MM.1S (cell line): Measurements from ENCODE around the gene CXXC5.

Source experiments
- EZH2 ChIP-seq: fragments of 300-600 bp; sonication (generic); optimal IDR thresholded peaks from 2 replicates; pipeline ENCODE3; 2017; ENCODE audit warnings: low read depth, mild to moderate bottlenecking, antibody characterized with exemption, low read length, mixed read lengths
- EZH2phosphoT487 ChIP-seq: fragments of 300-600 bp; sonication (generic); IDR thresholded peaks from 2 replicates; pipeline ENCODE4 v1.6.1; 2018; ENCODE audit warnings: antibody characterized with exemption, low read length
- TF ChIP-seq, protein P1 (sequence below): fragments of 300-600 bp; sonication (generic); IDR thresholded peaks from 2 replicates; pipeline ENCODE4 v1.5.1; 2016; ENCODE audit warnings: antibody characterized with exemption, low read length, mixed read lengths

- TF ChIP-seq, protein P1, sequence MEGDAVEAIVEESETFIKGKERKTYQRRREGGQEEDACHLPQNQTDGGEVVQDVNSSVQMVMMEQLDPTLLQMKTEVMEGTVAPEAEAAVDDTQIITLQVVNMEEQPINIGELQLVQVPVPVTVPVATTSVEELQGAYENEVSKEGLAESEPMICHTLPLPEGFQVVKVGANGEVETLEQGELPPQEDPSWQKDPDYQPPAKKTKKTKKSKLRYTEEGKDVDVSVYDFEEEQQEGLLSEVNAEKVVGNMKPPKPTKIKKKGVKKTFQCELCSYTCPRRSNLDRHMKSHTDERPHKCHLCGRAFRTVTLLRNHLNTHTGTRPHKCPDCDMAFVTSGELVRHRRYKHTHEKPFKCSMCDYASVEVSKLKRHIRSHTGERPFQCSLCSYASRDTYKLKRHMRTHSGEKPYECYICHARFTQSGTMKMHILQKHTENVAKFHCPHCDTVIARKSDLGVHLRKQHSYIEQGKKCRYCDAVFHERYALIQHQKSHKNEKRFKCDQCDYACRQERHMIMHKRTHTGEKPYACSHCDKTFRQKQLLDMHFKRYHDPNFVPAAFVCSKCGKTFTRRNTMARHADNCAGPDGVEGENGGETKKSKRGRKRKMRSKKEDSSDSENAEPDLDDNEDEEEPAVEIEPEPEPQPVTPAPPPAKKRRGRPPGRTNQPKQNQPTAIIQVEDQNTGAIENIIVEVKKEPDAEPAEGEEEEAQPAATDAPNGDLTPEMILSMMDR, result no peak
- TF ChIP-seq EZH2 (no peak), EZH2phosphoT487 (no peak)
Measured at GRCh38 chr5:139684881-139685749, 37.0 kb downstream of the CXXC5 start.
